Nephron progenitor cell (in vitro differentiated cells): Measurements from ENCODE around the gene ADAMTS5.

Experiments
- DNase-seq: peaks from one replicate; pipeline ENCODE4 v3.0.0; 2021
- H3K27ac Mint-ChIP-seq: 2 replicates; pipeline ENCODE4 v1.8.0; 2021; ENCODE audit warnings: mild to moderate bottlenecking, moderate library complexity, mixed read lengths
- H3K27me3 Mint-ChIP-seq: 2 replicates; pipeline ENCODE4 v1.8.0; 2021; ENCODE audit warnings: mild to moderate bottlenecking, low read depth, mixed read lengths; ENCODE audit not compliant: poor library complexity
- H3K36me3 Mint-ChIP-seq: 2 replicates; pipeline ENCODE4 v1.8.0; 2021; ENCODE audit warnings: low read depth, mixed read lengths
- H3K4me1 Mint-ChIP-seq: 2 replicates; pipeline ENCODE4 v1.8.0; 2021; ENCODE audit warnings: mixed read lengths
- H3K4me3 Mint-ChIP-seq: 2 replicates; pipeline ENCODE4 v1.8.0; 2021; ENCODE audit warnings: mild to moderate bottlenecking, moderate library complexity, mixed read lengths
- H3K9me3 Mint-ChIP-seq: 2 replicates; pipeline ENCODE4 v1.8.0; 2021; ENCODE audit warnings: mild to moderate bottlenecking, moderate library complexity, mixed read lengths
- TF ChIP-seq, protein P1 (sequence below): fragments of 200-600 bp; sonication (generic); IDR thresholded peaks from 2 replicates; pipeline ENCODE4 v1.5.0; 2021; ENCODE audit warnings: antibody characterized with exemption

Gene ADAMTS5

DNA sequence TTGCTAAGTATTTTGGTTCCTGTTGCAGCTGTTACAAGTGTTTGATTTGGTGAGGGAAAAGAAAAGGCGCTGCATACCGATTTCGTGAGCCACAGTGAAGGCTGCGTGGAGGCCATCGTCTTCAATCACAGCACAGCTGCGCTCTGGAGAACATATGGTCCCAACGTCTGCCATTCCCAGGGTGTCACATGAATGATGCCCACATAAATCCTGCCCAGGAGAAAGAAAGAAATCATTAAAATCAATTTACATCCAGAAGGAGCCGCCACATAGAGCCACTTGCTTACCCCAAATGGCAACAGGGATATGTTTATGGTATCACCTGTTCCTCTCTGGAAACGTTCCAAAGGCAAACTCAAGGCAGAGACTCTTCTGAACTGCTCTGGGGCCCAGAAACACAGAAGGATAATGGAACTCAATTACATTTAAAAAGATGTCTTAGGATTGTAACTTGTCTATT lies 12.2 kb downstream of the ADAMTS5 start:
- no peak for DNase-seq
- TF ChIP-seq, protein P1, sequence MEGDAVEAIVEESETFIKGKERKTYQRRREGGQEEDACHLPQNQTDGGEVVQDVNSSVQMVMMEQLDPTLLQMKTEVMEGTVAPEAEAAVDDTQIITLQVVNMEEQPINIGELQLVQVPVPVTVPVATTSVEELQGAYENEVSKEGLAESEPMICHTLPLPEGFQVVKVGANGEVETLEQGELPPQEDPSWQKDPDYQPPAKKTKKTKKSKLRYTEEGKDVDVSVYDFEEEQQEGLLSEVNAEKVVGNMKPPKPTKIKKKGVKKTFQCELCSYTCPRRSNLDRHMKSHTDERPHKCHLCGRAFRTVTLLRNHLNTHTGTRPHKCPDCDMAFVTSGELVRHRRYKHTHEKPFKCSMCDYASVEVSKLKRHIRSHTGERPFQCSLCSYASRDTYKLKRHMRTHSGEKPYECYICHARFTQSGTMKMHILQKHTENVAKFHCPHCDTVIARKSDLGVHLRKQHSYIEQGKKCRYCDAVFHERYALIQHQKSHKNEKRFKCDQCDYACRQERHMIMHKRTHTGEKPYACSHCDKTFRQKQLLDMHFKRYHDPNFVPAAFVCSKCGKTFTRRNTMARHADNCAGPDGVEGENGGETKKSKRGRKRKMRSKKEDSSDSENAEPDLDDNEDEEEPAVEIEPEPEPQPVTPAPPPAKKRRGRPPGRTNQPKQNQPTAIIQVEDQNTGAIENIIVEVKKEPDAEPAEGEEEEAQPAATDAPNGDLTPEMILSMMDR = no peak
- H3K27ac Mint-ChIP-seq = no peak overlapping the region
- H3K4me3 Mint-ChIP-seq = no peak overlapping the region
- no peaks in the 10 kb centered on the region for H3K36me3 Mint-ChIP-seq
- no peaks in the 10 kb centered on the region for H3K27me3 Mint-ChIP-seq
- peaks cover 35% of the 10 kb centered on the region for H3K4me1 Mint-ChIP-seq
- no peaks in the 10 kb centered on the region for H3K9me3 Mint-ChIP-seq

GRCh38 chr21:26952374-26953066 lies 14.4 kb downstream of the ADAMTS5 start:
- TF ChIP-seq, protein P1 = no peak
- Mint-ChIP-seq H3K27ac (peak overlapping the region; percentile 60), H3K9me3 (no peaks in the 10 kb centered on the region), H3K4me3 (peak overlapping the region; percentile 37), H3K27me3 (no peaks in the 10 kb centered on the region), H3K4me1 (peaks cover 35% of the 10 kb centered on the region), H3K36me3 (no peaks in the 10 kb centered on the region)
- peak; percentile 8 for DNase-seq

DNA sequence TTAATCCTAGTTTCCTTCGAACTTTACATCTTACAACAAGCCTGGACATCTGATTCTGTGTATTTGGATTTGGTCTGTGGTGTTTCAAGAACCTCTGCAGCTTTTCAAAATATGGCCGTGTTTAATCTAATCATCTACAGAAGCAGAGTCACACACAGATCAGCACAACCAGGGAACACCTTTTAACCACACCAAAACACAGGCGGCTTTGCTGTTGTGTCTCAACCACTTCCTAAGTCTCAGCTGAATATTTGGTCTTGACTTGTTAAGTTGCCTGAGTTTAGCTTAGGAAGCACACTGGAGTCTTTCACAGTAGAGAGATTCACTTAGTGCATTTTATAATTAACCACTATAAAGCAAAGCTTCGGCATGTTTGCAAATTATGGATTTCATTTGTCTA lies 17.1 kb downstream of the ADAMTS5 start:
- Mint-ChIP-seq H3K27ac (no peak overlapping the region), H3K36me3 (no peaks in the 10 kb centered on the region), H3K9me3 (no peaks in the 10 kb centered on the region), H3K4me3 (no peak overlapping the region), H3K27me3 (no peaks in the 10 kb centered on the region), H3K4me1 (peaks cover 53% of the 10 kb centered on the region)
- TF ChIP-seq, protein P1 = no peak
- no peak for DNase-seq

- H3K4me1 Mint-ChIP-seq = peaks cover 42% of the 10 kb centered on the region
- H3K4me3 Mint-ChIP-seq = no peak overlapping the region
- no peaks in the 10 kb centered on the region for H3K36me3 Mint-ChIP-seq
- DNase-seq = no peak
- no peak overlapping the region for H3K27ac Mint-ChIP-seq
- no peaks in the 10 kb centered on the region for H3K27me3 Mint-ChIP-seq
- TF ChIP-seq, protein P1 = no peak
- H3K9me3 Mint-ChIP-seq = no peaks in the 10 kb centered on the region
Observed at GRCh38 chr21:26948194-26948593, 18.7 kb downstream of the ADAMTS5 start.

GRCh38 chr21:26946744-26947446 lies 20.0 kb downstream of the ADAMTS5 start:
- DNase-seq = no peak
- TF ChIP-seq, protein P1 = no peak
- Mint-ChIP-seq H3K9me3 (no peaks in the 10 kb centered on the region), H3K27me3 (no peaks in the 10 kb centered on the region), H3K36me3 (no peaks in the 10 kb centered on the region), H3K4me3 (no peak overlapping the region), H3K4me1 (peaks cover 29% of the 10 kb centered on the region), H3K27ac (peak overlapping the region; percentile 41)
